GM12874 (cell line): Measurements from ENCODE around the gene FSTL1.

ENCODE experiments used
- TF ChIP-seq, protein P1 (sequence below): IDR thresholded peaks from 2 replicates; pipeline ENCODE4 v1.5.1; 2011; ENCODE audit warnings: low read depth, mild to moderate bottlenecking, control low read depth, low read length, moderate library complexity; ENCODE audit not compliant: insufficient read depth

The FSTL1 gene

DNA sequence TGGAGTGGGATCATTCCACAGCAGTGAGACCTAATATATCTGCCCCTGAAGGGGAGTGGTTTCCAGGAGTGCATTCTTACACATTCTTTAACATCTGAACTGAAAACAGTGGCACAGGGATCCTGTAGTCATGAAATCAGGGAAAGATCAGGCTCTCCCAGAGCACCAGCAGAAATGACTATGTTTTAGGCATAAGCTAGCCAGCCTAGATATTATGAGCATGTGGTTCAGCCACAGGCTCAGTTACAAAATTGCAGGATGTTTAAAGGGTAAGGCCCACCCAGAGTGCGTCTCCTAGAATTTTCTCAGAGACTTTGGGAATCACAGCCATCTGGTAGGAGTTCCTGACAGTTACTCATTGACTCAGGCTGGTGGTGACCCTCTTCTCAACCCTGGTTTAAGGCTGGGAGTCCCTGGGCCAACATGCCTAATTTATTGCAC lies 20.9 kb downstream of the FSTL1 start:
- TF ChIP-seq, protein P1, sequence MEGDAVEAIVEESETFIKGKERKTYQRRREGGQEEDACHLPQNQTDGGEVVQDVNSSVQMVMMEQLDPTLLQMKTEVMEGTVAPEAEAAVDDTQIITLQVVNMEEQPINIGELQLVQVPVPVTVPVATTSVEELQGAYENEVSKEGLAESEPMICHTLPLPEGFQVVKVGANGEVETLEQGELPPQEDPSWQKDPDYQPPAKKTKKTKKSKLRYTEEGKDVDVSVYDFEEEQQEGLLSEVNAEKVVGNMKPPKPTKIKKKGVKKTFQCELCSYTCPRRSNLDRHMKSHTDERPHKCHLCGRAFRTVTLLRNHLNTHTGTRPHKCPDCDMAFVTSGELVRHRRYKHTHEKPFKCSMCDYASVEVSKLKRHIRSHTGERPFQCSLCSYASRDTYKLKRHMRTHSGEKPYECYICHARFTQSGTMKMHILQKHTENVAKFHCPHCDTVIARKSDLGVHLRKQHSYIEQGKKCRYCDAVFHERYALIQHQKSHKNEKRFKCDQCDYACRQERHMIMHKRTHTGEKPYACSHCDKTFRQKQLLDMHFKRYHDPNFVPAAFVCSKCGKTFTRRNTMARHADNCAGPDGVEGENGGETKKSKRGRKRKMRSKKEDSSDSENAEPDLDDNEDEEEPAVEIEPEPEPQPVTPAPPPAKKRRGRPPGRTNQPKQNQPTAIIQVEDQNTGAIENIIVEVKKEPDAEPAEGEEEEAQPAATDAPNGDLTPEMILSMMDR: no peak

DNA sequence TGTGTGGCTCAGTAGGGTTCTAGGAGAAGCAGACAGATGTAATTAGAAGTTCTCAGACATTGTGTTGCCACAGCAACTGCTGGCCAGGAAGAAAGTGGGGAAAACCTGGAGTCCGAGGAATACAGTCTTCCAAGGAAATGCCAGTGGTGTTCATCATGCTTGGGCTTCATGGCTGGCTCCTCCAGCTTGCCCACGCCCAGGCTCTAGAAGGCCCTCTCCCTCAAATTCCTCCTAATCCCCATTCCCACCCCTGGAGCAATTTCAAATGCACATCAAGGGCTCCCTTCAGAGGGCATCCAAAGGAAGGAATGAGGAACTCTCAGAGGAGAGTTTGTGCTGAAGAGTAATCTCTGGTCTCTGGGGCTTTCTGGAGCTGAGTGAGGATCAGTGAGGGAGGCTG lies 21.9 kb downstream of the FSTL1 start:
- TF ChIP-seq, protein P1: no peak

DNA sequence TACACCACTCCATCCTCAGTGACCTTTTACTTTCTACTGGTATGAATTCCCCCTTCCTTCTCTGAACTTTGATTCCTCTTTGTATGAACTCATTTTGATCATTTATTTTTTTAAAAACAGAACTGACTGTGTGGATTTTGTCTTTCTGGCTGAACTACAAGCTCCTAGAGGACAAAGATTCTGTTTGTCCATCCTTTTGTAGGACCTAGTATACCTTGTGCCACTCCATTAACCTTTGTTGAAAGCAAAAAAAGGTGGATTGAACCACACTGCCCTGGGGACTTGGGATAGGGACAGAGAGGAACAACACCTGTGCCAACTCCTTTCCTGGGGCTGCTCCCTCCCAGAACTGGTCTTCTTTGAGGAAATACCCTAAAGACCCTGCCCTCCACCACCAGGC lies 23.6 kb downstream of the FSTL1 start:
- TF ChIP-seq, protein P1: no peak

DNA sequence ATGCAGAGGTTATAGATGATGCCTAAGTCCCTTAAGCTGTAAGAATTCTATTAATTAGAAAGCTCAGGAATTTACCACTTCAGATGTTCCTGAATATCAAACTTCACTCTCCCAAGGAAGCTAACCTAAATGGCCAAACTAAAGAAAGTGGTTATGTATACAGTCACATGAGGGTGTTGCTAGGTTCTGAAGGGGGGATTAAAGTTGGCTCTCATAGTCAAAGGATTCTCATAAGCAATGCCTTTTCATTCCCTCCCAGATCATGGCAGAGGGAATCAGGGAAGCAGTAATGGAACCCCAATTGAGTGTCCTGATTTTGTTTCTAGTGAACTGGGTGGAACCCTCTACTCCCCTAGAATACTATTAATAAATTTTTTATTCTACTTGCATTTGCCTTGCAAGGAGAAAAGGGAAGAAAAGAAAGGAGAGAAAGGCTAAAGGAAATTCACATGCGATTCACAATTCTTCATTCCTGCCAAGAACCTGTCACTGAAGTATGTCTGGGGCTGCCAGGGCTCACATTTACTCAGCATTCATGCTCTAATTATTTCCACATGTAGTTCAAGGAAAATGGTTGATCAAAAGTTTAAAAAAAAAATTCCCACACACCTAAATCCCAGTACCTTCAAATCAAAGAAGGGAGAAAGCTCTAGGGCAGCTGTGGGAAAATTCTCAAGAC lies 25.1 kb downstream of the FSTL1 start:
- TF ChIP-seq, protein P1: no peak

DNA sequence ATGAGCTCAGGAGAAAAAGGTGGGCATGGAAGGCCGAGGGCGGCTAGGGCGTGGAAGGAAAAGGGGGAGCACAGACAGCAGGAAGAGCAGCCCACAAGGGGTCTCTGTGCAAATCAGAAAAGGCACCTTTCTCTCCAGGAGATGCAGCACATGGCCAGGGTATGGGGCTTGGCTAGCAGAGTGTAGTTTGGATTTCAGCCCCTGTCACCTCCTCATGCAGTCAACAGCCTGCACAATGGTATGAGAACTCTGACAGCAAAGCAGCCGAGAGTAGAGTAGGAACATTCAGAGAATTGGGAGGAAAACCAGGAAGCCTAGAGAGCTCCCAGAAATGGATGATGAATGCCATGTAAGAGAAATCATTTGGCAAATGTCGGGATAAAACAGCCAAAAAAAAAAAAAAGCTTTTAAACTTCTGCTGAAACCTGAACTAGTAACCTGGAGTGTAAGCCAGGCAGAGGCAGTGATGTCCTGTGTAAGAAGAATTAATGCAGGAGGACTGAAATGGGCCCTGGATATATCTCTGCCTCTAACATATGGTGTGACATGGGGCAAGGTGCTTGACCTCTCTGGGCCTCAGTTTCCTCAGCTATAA lies 25.7 kb downstream of the FSTL1 start:
- TF ChIP-seq, protein P1: no peak

DNA sequence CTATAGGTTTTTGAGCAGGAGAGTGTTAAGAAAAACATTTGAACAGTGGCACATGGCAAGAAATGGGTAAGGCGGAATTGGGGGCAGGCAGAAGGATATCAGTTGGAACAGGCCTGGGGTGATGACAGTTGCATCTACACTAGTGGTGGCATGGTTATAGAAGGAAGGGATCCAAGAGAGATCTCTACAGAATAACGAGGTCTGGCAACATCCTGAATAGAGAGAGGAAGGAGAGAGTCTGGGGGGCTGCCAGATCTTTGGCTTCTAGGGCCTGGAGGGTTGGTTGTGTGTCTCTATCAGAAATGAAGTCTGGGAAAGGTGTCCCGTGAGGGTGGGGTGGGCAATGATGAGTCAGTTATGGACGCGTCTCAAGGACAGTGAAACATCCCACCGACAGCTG lies 26.3 kb downstream of the FSTL1 start:
- TF ChIP-seq, protein P1: no peak

DNA sequence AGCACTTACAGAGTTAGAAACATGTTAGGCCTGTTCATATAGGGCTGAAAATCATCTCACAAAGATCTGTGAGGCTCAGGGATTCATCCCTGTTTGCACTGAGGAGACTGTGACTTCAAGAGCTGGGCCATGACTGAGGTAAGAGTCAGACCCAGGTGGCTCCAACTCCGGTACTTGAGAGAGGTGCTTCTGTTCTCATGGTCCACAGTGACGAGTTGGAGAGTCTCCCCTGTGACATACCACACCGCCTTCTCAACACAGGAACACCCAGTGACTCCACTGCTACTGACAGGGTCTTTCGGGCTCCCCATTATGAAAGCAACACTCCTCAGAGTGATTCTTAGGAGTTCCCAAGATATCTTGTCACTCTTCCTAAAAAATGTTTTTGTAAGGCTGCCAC lies 27.4 kb downstream of the FSTL1 start:
- TF ChIP-seq, protein P1: no peak
